Frontal cortex (tissue), 4 donors: ENCODE data around the gene PNPLA3. TPM values are rescaled to one million over a fixed set of nuclear protein-coding genes. Genes with fewer than 3 reads are reported as not detected.

Source experiments
- DNase-seq, 2 donors: peaks; one replicate each; pipeline ENCODE4 v3.0.0; 2012; ENCODE audit warnings: low spot score in 2 of 2
- FAIRE-seq: peaks from 2 replicates; lab custom pipeline; 2012; peaks lifted over from hg19 to GRCh38; lab: Jason Lieb, UNC
- total RNA-seq: library from RNA; depleted of rRNA; stranded (reverse); fragments of >200 nt; gene quantifications from one replicate; pipeline ENCODE4 v1.2.3, GENCODE V29; 2014
- donor health status: control.
- donor health status: control.
- donor health status: control.

The PNPLA3 gene, protein sequence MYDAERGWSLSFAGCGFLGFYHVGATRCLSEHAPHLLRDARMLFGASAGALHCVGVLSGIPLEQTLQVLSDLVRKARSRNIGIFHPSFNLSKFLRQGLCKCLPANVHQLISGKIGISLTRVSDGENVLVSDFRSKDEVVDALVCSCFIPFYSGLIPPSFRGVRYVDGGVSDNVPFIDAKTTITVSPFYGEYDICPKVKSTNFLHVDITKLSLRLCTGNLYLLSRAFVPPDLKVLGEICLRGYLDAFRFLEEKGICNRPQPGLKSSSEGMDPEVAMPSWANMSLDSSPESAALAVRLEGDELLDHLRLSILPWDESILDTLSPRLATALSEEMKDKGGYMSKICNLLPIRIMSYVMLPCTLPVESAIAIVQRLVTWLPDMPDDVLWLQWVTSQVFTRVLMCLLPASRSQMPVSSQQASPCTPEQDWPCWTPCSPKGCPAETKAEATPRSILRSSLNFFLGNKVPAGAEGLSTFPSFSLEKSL
- total RNA-seq = 17.5 TPM

DNA sequence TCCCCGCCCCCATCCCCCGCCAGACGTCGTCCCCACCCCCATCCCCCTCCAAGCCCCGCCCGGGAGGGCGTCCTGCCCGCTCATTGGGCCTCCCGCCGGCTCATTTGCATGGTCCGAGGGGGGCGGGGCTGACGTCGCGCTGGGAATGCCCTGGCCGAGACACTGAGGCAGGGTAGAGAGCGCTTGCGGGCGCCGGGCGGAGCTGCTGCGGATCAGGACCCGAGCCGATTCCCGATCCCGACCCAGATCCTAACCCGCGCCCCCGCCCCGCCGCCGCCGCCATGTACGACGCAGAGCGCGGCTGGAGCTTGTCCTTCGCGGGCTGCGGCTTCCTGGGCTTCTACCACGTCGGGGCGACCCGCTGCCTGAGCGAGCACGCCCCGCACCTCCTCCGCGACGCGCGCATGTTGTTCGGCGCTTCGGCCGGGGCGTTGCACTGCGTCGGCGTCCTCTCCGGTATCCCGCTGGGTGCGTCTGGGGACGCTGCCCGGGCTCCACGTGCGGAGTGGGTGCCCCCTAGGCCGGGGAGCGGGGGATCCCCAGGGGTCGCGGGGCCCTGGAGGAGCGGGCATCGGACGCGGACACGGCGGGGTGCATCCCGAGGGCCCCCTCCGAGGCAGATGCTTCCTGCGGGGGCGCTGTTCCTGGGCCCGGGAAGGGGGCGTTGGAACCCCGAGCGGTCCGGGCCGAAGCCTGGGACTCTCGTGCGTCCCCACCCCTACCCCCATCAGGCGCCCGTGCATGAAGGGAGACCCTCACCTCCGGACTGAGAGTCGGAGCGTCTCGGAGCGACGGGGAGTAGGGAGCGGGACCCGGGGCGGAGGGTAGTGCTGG lies at the start of gene PNPLA3:
Gene PNPLA3 (plus strand): TSS at position 175 of the 834 bp plus-strand sequence. CDS start 107 bp downstream, at position 282.
- no peak for FAIRE-seq
- peak; percentile 94 to 98 for DNase-seq

DNA sequence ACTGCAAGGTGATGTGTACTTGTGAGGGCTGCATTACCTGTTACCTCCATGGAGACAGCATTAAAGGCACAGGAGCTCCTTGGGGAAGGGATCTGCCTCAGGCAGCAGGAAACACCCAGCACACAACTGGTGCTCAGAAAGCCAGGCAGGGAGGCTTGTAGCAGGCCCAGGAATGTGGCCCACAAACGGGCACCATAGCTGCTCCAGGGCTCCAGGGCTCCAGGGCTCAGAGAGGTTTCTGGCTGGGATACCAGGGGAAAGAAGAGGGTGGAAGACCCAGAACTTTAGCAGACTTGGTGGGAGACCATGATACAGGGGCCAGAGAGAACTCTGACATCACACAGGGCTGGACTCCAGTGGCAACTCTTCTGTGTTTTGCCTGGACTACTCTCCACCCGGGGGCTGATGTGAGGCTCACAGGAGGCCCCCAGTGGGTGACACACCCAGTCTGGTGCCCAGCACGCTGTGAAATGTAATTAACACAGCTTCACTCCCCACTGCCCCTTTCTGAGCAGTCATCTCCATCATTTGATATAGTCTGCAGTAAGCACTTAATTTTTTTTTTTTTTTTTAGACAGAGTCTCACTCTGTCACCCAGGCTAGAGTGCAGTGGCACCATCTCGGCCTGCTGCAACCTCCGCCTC lies 46.6 kb upstream of the PNPLA3 start:
- DNase-seq (no peak), FAIRE-seq (no peak)

DNA sequence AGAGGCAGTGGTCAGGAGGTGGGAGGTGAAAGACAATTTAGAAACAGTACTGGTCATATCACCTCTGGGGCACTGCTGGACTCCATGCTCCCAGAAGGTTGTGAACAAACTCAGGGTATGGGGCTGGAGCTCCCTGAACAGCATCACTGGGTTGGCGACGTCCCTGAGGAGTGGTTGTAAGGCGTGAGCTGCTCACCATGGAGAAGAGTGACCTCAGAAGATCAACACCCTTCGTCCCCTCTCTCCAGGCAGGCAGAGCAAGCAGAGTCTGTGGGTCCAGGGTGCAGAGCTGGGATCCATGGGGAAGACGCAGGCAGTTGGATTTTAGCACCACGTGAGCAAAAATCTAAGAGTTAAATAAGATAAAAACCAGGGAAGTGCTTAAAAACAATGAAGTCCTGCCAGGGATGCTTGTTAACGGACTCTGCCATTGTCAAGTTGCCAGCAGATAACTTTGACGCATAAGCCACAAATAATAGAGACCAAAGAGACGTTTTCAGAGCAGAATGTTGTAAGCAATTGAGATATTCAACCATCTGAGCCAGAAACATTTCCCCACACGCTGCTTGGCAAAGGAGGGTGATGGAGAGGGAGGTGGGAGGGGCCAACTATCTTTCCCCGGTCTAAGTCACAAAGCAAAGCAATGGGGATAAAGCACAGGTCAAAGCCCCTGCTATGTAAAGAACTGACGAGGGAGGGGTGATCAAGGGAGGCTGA lies 45.4 kb upstream of the PNPLA3 start:
- FAIRE-seq (no peak), DNase-seq (no peak)

DNA sequence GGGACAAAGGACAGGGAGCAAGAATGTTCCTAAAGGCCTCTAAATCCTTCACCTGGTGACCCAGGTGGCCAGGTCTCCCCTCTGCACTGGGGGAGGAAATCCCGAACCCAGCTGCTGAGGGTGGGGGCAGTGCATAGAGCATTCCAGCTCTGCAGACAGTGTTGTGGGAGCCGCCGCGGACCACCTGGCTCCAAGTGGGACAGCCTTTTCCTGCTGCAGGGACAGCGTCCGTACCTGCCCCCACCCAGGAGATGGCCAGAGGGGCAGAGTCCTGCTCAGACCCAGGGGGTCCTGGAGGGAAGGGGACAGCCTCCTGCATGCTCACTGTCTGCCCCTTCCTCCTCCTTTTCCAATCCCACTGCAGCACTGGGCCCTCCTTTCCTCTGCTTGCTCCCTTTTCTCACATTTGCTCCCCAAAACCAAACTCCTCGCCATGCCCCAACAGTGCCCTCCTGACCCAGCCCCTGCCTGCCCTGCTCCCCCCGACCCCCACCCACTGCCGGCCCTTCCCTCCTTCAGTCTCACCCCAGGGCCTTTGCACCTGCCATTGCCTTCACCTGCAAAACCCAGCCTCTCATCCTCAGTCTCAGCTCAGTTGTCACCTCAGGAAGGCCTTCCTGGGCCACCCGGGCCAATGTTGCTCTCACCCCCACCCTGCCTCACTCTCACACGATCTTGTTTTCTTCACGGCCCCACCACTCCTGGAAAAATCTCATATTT lies 44.6 kb upstream of the PNPLA3 start:
- DNase-seq = no peak
- FAIRE-seq = no peak

DNA sequence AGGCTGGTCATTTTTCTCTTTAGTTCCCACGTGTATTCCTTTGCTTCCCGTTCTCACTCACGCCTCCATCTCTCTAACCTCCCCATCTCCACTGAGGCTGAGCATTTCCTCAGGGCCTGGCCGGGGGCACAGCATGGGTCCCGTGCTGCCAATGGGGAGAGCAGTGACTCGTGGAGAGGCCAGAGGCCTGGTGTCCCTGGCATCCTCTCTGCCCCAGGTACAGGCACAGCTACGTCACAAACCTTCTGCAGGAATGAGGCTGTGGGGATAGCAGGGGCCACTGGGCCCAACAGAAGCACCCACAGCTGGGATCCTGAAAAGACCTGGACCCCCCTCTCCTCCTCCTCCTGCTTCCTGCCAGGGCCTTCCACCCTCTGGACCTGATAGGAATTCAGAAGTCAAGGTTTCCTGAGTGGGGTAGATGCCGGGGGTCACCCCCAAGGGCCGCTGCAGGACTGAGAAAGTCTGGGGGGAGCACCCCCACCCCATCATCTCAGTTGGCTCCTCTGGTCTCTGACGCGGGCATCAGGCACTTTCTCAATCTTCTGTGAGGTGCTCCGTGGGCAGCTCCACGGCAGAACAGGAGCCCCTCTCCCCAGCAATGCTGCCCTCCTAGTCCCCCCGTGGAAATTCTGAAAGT lies 43.6 kb upstream of the PNPLA3 start:
- FAIRE-seq (no peak), DNase-seq (no peak)

DNA sequence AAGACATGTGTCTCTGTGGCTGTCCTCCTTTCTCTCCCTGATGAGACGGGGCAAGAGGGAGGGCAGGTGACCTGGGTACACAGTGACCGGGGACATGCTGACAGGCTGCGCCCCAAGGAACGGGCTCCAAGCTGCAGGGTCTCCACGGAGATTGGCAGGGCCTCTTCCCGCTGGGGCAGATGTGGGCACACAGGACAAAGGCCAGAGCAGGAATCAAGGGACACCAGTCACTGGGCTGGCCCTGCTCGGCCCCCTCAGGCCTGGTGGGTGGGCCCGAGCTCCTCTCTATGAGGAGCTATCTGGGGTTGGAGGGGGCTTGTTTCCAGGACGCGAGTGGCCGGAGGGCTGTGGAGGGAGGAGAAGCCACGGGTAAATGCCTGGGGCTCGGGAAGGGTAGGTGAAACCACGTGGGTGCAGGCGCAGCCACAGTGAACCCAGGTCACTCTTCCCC lies 43.0 kb upstream of the PNPLA3 start:
- DNase-seq (no peak), FAIRE-seq (no peak)

DNA sequence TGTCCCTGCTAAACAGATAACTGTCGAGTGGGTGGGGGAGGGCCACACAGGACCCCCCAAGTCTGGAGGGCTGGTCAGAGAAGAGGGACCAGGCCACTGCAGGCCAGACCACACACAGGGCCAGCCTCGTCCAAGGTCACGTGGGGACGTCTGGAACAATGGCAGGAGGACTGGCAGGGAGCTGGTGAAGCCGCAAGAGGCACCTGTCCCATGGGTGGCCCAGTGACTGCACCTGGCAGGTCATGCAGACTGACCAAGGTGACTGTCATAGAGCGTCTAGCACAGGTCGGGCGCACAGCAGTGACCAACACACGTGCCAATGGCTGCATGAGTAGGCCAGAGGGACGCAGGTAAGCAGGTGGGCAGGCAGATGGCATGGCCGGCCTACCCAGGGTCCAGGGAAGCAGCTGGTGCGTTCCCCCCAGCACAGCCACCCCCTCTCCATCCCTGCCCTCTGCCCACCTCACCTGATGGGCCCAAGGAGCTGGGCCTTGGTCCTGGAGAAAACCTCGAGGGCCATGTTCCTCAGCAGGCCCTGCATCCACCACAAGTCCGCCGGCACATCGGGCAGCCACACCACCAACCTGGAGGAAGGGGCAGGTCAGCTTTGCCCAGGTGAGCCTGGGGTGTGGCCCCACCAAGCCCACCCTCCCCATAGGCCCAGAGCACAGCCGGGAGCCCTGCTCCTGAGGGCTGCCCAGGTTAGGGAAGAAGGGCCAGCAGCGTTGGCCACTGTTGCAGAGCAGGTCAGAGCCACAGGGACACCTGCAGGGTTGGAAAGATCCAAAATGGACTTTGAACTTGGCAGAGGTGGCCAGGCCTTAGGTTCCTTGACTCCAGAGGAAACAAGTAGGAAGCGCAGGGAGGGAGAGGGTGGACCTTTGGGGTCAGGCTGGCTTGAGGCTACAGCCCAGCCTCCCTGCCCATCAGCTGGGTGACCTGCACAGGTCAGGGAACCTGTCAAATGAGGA lies 42.2 kb upstream of the PNPLA3 start:
- DNase-seq (no peak), FAIRE-seq (no peak)

DNA sequence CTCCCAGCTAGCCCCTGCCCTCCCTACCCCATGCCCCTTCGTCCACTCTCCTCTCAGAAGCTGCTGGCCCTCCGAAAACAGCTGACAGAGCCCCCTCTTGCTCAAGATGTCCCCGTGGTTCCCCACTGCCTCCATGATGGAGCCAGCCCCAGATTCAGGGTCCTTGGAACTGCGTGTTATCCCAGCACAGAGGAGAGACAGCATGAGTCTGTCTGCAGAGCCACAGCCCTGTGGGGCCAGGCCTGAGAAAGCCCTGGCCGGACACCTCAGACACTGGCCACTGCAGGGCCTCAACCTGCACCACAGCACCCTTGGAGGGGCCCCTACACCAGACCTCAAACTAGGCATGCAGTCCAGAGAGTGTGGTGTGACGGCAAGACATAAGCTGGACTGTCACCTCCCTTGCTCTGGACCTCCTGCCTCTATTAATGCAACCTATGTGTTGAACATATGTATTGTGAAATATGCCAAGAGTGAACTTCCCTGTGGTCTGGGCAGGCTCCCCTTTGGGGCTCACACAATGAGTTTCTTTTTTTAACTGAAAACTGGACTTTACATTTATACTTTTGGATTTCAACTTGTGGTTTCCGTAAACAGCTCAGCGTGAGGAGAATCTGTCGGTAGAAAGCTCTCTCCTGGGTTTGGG lies 41.4 kb upstream of the PNPLA3 start:
- DNase-seq (no peak), FAIRE-seq (no peak)

DNA sequence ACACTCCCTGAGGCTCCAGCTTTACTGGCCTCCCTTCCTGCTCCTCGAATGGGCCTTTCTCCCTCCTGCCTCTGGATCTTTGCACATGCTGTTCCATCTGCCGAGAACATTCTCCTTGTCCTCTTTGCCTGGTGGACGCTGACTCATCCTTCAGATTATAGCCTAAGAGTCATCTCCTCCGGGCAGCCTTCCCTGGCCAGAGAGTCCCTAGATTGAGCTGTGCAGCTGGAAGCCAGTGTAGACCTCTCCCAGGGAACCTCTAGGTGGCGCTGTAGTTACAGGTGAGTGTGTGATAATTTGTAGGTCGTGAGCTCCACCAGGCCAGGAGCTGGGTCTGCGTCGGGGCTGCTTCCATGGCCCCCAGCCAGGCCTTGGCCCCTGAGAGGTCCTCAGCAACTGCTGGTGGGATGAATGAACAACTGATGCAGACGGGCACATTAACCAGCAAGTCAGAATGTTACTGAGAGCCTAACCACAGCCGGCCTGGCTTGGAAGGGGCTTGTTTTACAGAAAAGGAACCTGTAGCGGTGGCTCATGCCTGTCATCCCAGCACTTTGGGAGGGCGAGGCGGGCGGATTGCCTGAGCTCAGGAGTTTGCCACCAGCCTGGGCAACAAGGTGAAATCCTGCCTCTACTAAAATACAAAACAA lies 40.5 kb upstream of the PNPLA3 start:
- FAIRE-seq = no peak
- DNase-seq = peak in 1 of 2 donors; percentile 69

DNA sequence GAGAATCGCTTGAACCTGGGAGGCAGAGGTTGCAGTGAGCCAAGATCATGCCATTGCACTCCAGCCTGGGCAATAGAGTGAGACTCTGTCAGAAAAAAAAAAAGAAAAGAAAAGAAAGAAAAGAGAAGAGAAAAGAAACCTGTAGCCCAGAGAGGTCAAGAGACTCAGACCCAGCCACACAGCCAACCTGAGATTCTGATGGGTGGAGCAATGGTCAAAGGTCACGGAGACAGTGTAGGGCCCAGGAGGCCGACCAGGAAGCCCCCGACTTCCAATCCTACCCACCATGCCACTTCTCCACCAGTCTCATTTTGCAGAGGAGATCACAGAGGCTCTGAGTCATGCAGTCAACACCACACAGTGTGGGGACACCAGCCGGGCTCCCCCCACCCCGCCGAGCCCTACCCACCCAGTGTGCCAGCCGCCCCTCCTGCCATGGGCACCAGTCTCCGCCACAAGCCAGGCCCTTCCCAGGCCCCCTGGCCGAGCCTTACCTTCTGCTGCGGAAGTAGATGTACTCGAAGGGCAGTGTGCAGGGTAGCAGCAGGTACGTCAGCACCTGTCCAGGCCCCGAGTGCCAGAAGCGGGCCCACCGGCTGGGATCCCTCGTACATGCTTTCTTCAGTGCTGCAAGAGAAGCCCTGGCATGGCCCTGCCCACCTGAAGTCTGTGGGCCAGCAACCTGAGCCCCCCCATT lies 39.7 kb upstream of the PNPLA3 start:
- FAIRE-seq (no peak), DNase-seq (no peak)

DNA sequence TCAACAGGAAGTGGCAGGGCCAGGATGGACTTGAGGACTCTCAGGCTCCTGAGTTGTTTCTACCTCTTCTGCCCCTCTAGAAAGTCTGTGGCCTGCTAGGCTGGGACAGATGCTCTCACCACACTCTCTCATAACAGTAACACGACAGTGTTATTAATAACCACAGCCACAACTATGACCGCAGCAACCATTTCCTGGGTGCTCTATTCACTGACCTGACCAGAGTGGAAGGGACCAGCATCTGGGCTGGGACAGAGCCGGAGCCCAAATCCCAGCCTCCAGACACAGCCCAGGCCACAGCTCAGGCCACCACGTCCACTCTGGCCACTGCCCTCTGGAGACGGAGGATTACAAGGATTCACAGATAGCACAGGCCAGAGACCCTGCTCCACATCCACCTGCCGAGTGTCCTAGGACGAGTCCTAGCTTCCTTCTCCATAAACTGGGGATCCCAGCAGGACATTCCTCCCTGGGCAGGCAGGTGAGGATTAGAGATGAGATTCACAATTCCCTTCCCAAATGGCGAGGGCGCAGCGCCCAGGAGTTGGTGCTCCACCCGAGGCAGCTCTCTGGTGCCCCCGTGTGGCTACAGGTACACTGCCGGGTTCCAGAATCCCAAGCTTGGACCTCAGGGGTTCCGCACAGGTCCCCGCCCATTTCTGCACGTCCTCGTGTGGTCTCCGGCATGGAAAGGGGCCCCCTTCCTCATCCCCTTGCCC lies 38.8 kb upstream of the PNPLA3 start:
- FAIRE-seq (no peak), DNase-seq (peak in 1 of 2 donors; percentile 75)

DNA sequence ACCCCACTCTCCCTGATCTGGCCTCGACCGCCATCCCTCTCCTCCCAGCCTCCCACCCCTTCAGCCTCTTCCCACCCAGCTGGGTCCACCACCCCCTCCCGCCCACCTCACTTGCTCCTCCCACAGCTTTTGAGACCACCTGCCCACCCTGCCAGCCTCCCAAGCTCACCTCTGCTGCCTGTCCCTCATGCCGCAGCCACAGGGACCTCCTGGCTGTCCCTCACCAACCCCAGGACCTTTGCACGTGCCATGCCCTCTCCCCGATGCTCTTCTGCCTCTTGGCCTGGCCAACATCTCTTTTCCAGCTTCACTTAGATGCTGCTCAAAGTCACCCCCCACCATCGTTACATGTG lies 38.3 kb upstream of the PNPLA3 start:
- DNase-seq (no peak), FAIRE-seq (no peak)

DNA sequence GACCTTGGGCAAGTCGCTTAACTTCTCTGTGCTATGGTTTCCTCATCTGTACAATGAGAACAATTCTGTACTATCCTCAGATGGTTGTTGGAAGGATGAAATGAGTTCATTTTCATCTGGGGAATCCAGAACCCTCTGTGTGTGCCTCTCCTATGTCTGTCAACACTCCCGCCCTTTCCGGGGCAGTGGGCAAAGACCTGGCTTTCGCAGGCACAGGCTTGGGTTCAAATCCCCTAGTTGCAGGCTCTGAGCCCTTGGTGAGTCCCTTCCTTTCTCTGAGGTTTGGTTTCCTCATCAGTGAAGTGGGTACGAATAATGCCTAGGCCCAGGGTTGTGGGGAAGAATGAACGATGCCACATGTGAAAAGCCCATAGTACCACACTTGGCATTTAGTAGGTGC lies 37.8 kb upstream of the PNPLA3 start:
- no peak for FAIRE-seq
- DNase-seq = no peak

DNA sequence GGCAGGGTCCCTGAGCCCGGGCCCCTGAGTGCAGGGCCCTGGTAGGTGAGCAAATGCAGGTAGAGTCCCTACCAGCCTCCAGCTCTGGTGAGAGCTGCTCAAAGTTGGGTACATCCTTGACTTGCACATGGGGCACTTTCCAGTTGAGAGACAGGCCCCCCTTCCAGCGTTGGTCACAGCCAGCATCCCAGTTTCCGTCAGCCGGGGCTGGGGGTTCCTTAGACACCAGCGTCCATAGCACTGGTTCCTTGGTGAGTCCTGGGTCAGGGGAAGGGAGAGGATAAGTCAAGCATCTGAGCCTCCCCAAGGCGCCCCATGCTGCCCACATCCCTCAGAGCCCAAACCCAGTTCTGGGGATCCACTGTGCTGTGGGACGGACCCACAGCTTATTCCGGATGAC lies 37.4 kb upstream of the PNPLA3 start:
- no peak for FAIRE-seq
- DNase-seq = no peak

DNA sequence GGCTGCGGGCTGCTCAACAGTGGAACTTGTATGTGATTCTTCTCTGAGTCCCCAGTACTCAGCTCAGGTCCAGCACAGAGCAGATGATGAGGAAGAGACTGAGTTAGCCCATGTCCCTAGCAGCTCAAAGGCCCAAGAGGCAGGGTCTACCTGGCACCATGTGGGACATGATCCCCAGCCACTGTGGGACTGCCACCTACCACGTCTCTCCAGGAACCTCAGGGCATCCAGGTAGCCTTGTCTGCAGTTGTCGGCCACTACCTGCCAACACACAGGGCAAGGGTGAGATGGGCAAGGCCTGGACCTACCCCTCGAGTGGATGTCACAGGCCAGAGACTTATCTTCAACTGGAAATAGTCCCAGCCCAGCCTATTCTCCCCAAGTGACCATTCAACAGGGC lies 36.2 kb upstream of the PNPLA3 start:
- FAIRE-seq = no peak
- DNase-seq = no peak
